ENCODE data around the gene KRT79.

Gene KRT79

GRCh38 chr12:52861511-52861910, 27.4 kb upstream of the KRT79 start:
- no peaks in the 10 kb centered on the region for H3K79me2 ChIP-seq (ENCODE audit: control insufficient read depth, low read length)
- no peak overlapping the region for H3K4me3 ChIP-seq (ENCODE audit: low read length)
- TF ChIP-seq CTCF (IDR thresholded peaks at IDR 0.05; ENCODE audit: low read depth, low read length, poor library complexity, severe bottlenecking) = no peak
- no peak for TF ChIP-seq EZH2phosphoT487 (IDR thresholded peaks at IDR 0.05; ENCODE audit: borderline replicate concordance, low read length)
- H3K4me1 ChIP-seq (ENCODE audit: control insufficient read depth, low read length) = no peaks in the 10 kb centered on the region
- H3K27me3 ChIP-seq (ENCODE audit: control insufficient read depth, low read length) = no peaks in the 10 kb centered on the region; the same call in 1 of the 2 replicates
- no peaks in the 10 kb centered on the region for H3K36me3 ChIP-seq (ENCODE audit: control insufficient read depth, low read length)
- no peaks in the 10 kb centered on the region for H3K9me3 ChIP-seq (ENCODE audit: control insufficient read depth, insufficient read depth, low read length)
- H4K20me1 ChIP-seq (ENCODE audit: control insufficient read depth, insufficient read depth, low read depth, low read length) = no peaks in the 10 kb centered on the region
- H3F3A ChIP-seq (ENCODE audit: control insufficient read depth, insufficient read depth) = no peaks in the 10 kb centered on the region
- H3K27ac ChIP-seq (ENCODE audit: low read depth, low read length) = no peak overlapping the region
- no peak overlapping the region for H3K4me2 ChIP-seq (ENCODE audit: low read length)
- no peaks in the 10 kb centered on the region for H3K9me2 ChIP-seq (replicated peaks; ENCODE audit: control insufficient read depth, low read length)

- no peaks in the 10 kb centered on the region for H3K4me1 ChIP-seq (ENCODE audit: control insufficient read depth, low read length)
Measured at GRCh38 chr12:52860102-52860823, 26.2 kb upstream of the KRT79 start.

GRCh38 chr12:52857500-52857899, 23.4 kb upstream of the KRT79 start:
- Histone ChIP-seq H3K9me3 (ENCODE audit: control insufficient read depth, insufficient read depth, low read length) (no peaks in the 10 kb centered on the region), H3K9me2 (replicated peaks; ENCODE audit: control insufficient read depth, low read length) (no peaks in the 10 kb centered on the region), H3K36me3 (ENCODE audit: control insufficient read depth, low read length) (no peaks in the 10 kb centered on the region), H3K4me1 (ENCODE audit: control insufficient read depth, low read length) (no peaks in the 10 kb centered on the region), H3K4me3 (ENCODE audit: low read length) (no peak overlapping the region), H3F3A (ENCODE audit: control insufficient read depth, insufficient read depth) (no peaks in the 10 kb centered on the region), H3K79me2 (ENCODE audit: control insufficient read depth, low read length) (no peaks in the 10 kb centered on the region), H3K4me2 (ENCODE audit: low read length) (no peak overlapping the region), H4K20me1 (ENCODE audit: control insufficient read depth, insufficient read depth, low read depth, low read length) (no peaks in the 10 kb centered on the region), H3K27ac (ENCODE audit: low read depth, low read length) (no peak overlapping the region), H3K27me3 (ENCODE audit: control insufficient read depth, low read length) (no peaks in the 10 kb centered on the region; the same call in 1 of the 2 replicates)
- TF ChIP-seq EZH2phosphoT487 (IDR thresholded peaks at IDR 0.05; ENCODE audit: borderline replicate concordance, low read length) (no peak), CTCF (IDR thresholded peaks at IDR 0.05; ENCODE audit: low read depth, low read length, poor library complexity, severe bottlenecking) (no peak)

More at GRCh38 chr12:52860102-52860823, 26.2 kb upstream of the KRT79 start:
- no peaks in the 10 kb centered on the region for H3K79me2 ChIP-seq (ENCODE audit: control insufficient read depth, low read length)
- H3K36me3 ChIP-seq (ENCODE audit: control insufficient read depth, low read length) = no peaks in the 10 kb centered on the region
- no peak overlapping the region for H3K27ac ChIP-seq (ENCODE audit: low read depth, low read length)
- no peaks in the 10 kb centered on the region for H4K20me1 ChIP-seq (ENCODE audit: control insufficient read depth, insufficient read depth, low read depth, low read length)
- no peaks in the 10 kb centered on the region for H3K9me2 ChIP-seq (replicated peaks; ENCODE audit: control insufficient read depth, low read length)
- no peaks in the 10 kb centered on the region; the same call in 1 of the 2 replicates for H3K27me3 ChIP-seq (ENCODE audit: control insufficient read depth, low read length)
- no peaks in the 10 kb centered on the region for H3F3A ChIP-seq (ENCODE audit: control insufficient read depth, insufficient read depth)
- H3K4me2 ChIP-seq (ENCODE audit: low read length) = no peak overlapping the region
- no peak overlapping the region for H3K4me3 ChIP-seq (ENCODE audit: low read length)
- TF ChIP-seq CTCF (IDR thresholded peaks at IDR 0.05; ENCODE audit: low read depth, low read length, poor library complexity, severe bottlenecking) = no peak
- TF ChIP-seq EZH2phosphoT487 (IDR thresholded peaks at IDR 0.05; ENCODE audit: borderline replicate concordance, low read length) = no peak
- no peaks in the 10 kb centered on the region for H3K9me3 ChIP-seq (ENCODE audit: control insufficient read depth, insufficient read depth, low read length)

Measured in DOHH2 (cell line).